ENCODE results near the gene SLF2. TPM values are rescaled to one million over a fixed set of nuclear protein-coding genes. Genes with fewer than 3 reads are reported as not detected.

SLF2 gene
- total and polyA plus RNA-seq, 4 donors = 4.0 to 18.8 (median 12.1) TPM

DNA sequence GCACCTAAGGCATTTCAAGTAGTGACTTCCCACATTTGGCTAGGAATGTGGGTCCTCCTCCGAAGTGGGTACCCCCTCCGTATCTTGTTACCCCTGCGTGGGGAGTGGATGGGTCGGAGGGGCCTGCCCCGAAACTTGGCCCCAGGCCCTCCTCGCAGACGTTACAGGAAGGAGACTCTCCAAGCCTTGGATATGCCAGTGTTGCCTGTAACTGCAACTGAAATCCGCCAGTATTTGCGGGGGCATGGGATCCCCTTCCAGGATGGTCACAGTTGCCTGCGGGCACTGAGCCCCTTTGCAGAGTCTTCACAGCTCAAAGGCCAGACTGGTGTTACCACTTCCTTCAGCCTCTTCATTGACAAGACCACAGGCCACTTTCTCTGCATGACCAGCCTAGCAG is 75.4 kb downstream of the SLF2 start:
- Histone ChIP-seq H3K27me3 (ENCODE audit: control insufficient read depth in 4 of 4, insufficient read depth in 4 of 4, low read length in 3 of 4) (no peaks in the 10 kb centered on the region), H3K9ac (ENCODE audit: low read depth in 1 of 2, low read length in 2 of 2) (peak overlapping the region in 1 of 2 donors; percentile 17), H3K9me3 (ENCODE audit: control insufficient read depth in 4 of 4, low read length in 3 of 4) (no peaks in the 10 kb centered on the region), H3K4me1 (ENCODE audit: control insufficient read depth in 4 of 4, insufficient read depth in 4 of 4, low read length in 3 of 4) (peaks cover 4 to 33% (median 28%) of the 10 kb centered on the region in 4 donors), H3K4me3 (ENCODE audit: low read depth in 1 of 3, low read length in 3 of 3) (peak overlapping the region; percentile 89 to 98 (median 93)), H3K36me3 (ENCODE audit: control insufficient read depth in 4 of 4, insufficient read depth in 3 of 4, low read depth in 1 of 4, low read length in 3 of 4) (peaks cover 6 to 21% (median 9%) of the 10 kb centered on the region in 4 donors), H3K27ac (ENCODE audit: low read depth in 1 of 2, low read length in 2 of 2) (no peak overlapping the region)
- no peak for DNase-seq (ENCODE audit: low spot score)
- TF ChIP-seq HNF4A (conservative IDR thresholded peaks at IDR 0.05) (no peak), HNF4G (IDR thresholded peaks at IDR 0.05) (no peak), TAF1 (conservative IDR thresholded peaks at IDR 0.05) (no peak), FOXA2 (IDR thresholded peaks at IDR 0.05) (no peak), YY1 (IDR thresholded peaks at IDR 0.05) (no peak), GABPA (IDR thresholded peaks at IDR 0.05 in 1 of 2, conservative IDR thresholded peaks at IDR 0.05 in 1 of 2) (no peak), SP1 (IDR thresholded peaks at IDR 0.05) (no peak)
- TF ChIP-seq, protein P1, sequence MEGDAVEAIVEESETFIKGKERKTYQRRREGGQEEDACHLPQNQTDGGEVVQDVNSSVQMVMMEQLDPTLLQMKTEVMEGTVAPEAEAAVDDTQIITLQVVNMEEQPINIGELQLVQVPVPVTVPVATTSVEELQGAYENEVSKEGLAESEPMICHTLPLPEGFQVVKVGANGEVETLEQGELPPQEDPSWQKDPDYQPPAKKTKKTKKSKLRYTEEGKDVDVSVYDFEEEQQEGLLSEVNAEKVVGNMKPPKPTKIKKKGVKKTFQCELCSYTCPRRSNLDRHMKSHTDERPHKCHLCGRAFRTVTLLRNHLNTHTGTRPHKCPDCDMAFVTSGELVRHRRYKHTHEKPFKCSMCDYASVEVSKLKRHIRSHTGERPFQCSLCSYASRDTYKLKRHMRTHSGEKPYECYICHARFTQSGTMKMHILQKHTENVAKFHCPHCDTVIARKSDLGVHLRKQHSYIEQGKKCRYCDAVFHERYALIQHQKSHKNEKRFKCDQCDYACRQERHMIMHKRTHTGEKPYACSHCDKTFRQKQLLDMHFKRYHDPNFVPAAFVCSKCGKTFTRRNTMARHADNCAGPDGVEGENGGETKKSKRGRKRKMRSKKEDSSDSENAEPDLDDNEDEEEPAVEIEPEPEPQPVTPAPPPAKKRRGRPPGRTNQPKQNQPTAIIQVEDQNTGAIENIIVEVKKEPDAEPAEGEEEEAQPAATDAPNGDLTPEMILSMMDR (IDR thresholded peaks at IDR 0.05; ENCODE audit: low read depth, low read length, missing input control) = no peak
- TF ChIP-seq, protein P2, sequence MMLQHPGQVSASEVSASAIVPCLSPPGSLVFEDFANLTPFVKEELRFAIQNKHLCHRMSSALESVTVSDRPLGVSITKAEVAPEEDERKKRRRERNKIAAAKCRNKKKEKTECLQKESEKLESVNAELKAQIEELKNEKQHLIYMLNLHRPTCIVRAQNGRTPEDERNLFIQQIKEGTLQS (IDR thresholded peaks at IDR 0.05) = no peak
- TF ChIP-seq, protein P3, sequence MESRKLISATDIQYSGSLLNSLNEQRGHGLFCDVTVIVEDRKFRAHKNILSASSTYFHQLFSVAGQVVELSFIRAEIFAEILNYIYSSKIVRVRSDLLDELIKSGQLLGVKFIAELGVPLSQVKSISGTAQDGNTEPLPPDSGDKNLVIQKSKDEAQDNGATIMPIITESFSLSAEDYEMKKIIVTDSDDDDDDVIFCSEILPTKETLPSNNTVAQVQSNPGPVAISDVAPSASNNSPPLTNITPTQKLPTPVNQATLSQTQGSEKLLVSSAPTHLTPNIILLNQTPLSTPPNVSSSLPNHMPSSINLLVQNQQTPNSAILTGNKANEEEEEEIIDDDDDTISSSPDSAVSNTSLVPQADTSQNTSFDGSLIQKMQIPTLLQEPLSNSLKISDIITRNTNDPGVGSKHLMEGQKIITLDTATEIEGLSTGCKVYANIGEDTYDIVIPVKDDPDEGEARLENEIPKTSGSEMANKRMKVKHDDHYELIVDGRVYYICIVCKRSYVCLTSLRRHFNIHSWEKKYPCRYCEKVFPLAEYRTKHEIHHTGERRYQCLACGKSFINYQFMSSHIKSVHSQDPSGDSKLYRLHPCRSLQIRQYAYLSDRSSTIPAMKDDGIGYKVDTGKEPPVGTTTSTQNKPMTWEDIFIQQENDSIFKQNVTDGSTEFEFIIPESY (IDR thresholded peaks at IDR 0.05) = no peak
- TF ChIP-seq, protein P4, sequence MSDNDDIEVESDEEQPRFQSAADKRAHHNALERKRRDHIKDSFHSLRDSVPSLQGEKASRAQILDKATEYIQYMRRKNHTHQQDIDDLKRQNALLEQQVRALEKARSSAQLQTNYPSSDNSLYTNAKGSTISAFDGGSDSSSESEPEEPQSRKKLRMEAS (IDR thresholded peaks at IDR 0.05) = no peak
- 73% methylated on average over 10 of the region's 10 CpGs for WGBS

DNA sequence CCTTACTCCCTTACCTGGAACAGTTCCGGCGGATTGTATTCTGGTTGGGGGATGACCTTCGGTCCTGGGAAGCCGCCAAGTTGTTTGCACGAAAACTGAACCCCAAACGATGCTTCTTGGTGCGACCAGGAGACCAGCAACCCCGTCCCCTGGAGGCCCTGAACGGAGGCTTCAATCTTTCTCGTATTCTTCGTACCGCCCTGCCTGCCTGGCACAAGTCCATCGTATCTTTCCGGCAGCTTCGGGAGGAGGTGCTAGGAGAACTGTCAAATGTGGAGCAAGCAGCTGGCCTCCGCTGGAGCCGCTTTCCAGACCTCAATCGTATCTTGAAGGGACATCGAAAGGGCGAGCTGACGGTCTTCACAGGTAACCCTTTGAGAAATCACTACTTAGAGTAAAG is 76.3 kb downstream of the SLF2 start:
- TF ChIP-seq NR2F2 (IDR thresholded peaks at IDR 0.05) (no peak), SP1 (IDR thresholded peaks at IDR 0.05) (no peak), FOXA1 (IDR thresholded peaks at IDR 0.05) (no peak), TAF1 (conservative IDR thresholded peaks at IDR 0.05) (no peak), YY1 (IDR thresholded peaks at IDR 0.05) (no peak), RXRA (IDR thresholded peaks at IDR 0.05) (no peak), HNF4A (conservative IDR thresholded peaks at IDR 0.05) (no peak), FOXA2 (IDR thresholded peaks at IDR 0.05) (no peak)
- TF ChIP-seq, protein P2 (IDR thresholded peaks at IDR 0.05) = no peak
- 91% methylated on average over 21 of the region's 21 CpGs for whole genome bisulfite sequencing
- H3K9me3 ChIP-seq (ENCODE audit: control insufficient read depth in 4 of 4, low read length in 3 of 4) = no peaks in the 10 kb centered on the region
- no peaks in the 10 kb centered on the region for H3K27me3 ChIP-seq (ENCODE audit: control insufficient read depth in 4 of 4, insufficient read depth in 4 of 4, low read length in 3 of 4)
- H3K36me3 ChIP-seq (ENCODE audit: control insufficient read depth in 4 of 4, insufficient read depth in 3 of 4, low read depth in 1 of 4, low read length in 3 of 4) = peaks cover 6 to 26% (median 9%) of the 10 kb centered on the region in 4 donors
- peaks cover 4 to 33% (median 28%) of the 10 kb centered on the region in 4 donors for H3K4me1 ChIP-seq (ENCODE audit: control insufficient read depth in 4 of 4, insufficient read depth in 4 of 4, low read length in 3 of 4)
- no peak overlapping the region for H3K9ac ChIP-seq (ENCODE audit: low read depth in 1 of 2, low read length in 2 of 2)
- DNase-seq (ENCODE audit: low spot score) = no peak
- no peak overlapping the region for H3K27ac ChIP-seq (ENCODE audit: low read depth in 1 of 2, low read length in 2 of 2)
- no peak overlapping the region for H3K4me3 ChIP-seq (ENCODE audit: low read depth in 1 of 3, low read length in 3 of 3)

All from liver (tissue), 9 donors.